ENCODE measurements around the gene CEP350. TPM values are rescaled to one million over a fixed set of nuclear protein-coding genes. Genes with fewer than 3 reads are reported as not detected.

The CEP350 gene
- polyA plus RNA-seq, 2 of the 4 experiments (the other 2 are of a cell fraction): 6.4 to 22.6 TPM

DNA sequence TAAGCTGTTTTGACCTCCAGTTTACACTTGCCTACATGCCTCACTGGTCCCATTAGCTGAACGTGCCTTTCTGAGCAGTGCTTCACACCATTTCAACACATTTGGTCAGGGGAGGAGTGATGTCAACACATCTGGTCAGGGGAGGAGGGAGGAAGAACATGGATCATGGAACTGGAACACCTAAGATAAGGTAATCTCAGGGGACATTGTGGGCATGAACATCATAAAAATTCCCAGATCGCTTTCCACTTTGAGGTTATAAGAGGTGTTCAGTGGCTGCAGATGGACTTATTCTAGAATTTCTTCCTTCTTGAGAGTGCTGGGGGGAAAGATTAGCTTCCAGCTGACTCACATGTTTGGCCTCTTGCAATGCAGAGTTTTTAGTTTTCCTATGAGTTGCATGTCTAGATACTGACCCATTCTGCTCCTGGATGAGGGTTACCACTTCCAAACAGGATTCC is 202.1 kb downstream of the CEP350 start:
- TF ChIP-seq KDM5A (IDR thresholded peaks at IDR 0.05): no peak
- TF ChIP-seq, protein P1, sequence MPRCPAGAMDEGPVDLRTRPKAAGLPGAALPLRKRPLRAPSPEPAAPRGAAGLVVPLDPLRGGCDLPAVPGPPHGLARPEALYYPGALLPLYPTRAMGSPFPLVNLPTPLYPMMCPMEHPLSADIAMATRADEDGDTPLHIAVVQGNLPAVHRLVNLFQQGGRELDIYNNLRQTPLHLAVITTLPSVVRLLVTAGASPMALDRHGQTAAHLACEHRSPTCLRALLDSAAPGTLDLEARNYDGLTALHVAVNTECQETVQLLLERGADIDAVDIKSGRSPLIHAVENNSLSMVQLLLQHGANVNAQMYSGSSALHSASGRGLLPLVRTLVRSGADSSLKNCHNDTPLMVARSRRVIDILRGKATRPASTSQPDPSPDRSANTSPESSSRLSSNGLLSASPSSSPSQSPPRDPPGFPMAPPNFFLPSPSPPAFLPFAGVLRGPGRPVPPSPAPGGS (IDR thresholded peaks at IDR 0.05): no peak
- no peak for TF ChIP-seq JUN (IDR thresholded peaks at IDR 0.05)
- no peak for TF ChIP-seq FOSL2 (IDR thresholded peaks at IDR 0.05)
- no peak for TF ChIP-seq FOSL2 (CRISPR knock-in tag; IDR thresholded peaks at IDR 0.05)
- TF ChIP-seq ZFP36 (IDR thresholded peaks at IDR 0.05; ENCODE audit: borderline replicate concordance, partially characterized antibody): no peak
- no peak for TF ChIP-seq EHMT2 (IDR thresholded peaks at IDR 0.05; ENCODE audit: low read depth)
- no peak for TF ChIP-seq EP300 (IDR thresholded peaks at IDR 0.05)
- no peak for TF ChIP-seq POLR2A (IDR thresholded peaks at IDR 0.05; ENCODE audit: low read length)
- ChIA-PET CTCF (interaction anchor here (1.8 to 7.3 kb wide), 3 partner anchors 12 to 32 kb away, joined by 4 to 70 read pairs (median 13); no protein-coding TSS in a partner anchor), POLR2A (no interaction called here)
- Histone ChIP-seq H3K4me3 (no peak overlapping the region), H3K4me1 (peaks cover 25% of the 10 kb centered on the region), H3K9me3 (no peaks in the 10 kb centered on the region), H3K4me2 (peak overlapping the region; percentile 80), H3K27ac (no peak overlapping the region)
- FAIRE-seq (no peak), DNase-seq (ENCODE audit: low read depth in 1 of 2, low spot score in 1 of 2) (no peak), ATAC-seq (no peak)
- WGBS (ENCODE audit: missing lambda C conversion rate): 93% methylated on average over 2 of the region's 2 CpGs

DNA sequence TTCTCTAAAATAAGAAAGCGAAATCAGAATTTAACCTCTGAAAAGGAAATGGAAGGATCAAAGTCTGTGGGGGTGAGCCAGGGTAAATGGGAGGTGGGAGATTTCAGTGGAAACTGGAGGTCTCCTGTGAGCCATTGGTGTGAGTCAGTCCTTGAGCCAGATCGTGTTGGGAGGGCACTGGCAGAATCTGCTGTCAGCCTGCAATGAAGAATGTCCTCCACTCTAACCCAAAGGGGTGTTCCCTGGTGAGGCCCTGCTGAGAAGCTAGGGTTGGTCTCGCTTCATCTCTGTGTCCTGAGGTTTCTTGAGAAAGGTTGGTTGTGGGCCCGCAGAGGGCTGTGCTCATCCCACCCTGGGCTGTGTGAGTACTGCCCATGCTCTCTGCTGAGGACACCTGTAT is 202.5 kb downstream of the CEP350 start:
- DNase-seq (ENCODE audit: low read depth in 1 of 2, low spot score in 1 of 2) (no peak), ATAC-seq (no peak), FAIRE-seq (no peak)
- 73% methylated on average over 4 of the region's 4 CpGs for whole genome bisulfite sequencing (ENCODE audit: missing lambda C conversion rate)
- peak overlapping the region; percentile 80; the same call in 2 of the 3 replicates for H3K4me2 ChIP-seq
- H3K9me3 ChIP-seq: no peaks in the 10 kb centered on the region
- CTCF ChIA-PET: interaction anchor here (1.3 to 7.3 kb wide), 4 partner anchors 11 to 290 kb away, joined by 4 to 70 read pairs (median 10); no protein-coding TSS in a partner anchor
- H3K4me1 ChIP-seq: peaks cover 21% of the 10 kb centered on the region
- H3K27ac ChIP-seq: no peak overlapping the region
- TF ChIP-seq HOXA7 (CRISPR knock-in tag; IDR thresholded peaks at IDR 0.05) (no peak), SMC3 (IDR thresholded peaks at IDR 0.05) (no peak), KDM5A (IDR thresholded peaks at IDR 0.05) (no peak), JUN (IDR thresholded peaks at IDR 0.05) (no peak), CBX2 (IDR thresholded peaks at IDR 0.05; ENCODE audit: borderline replicate concordance, low read depth) (no peak), TP53 (CRISPR knock-in tag; IDR thresholded peaks at IDR 0.05) (no peak), TFCP2L1 (CRISPR knock-in tag; IDR thresholded peaks at IDR 0.05) (no peak), RARB (CRISPR knock-in tag; IDR thresholded peaks at IDR 0.05) (no peak), POLR2AphosphoS2 (conservative IDR thresholded peaks at IDR 0.05; ENCODE audit: low read length) (no peak), EHMT2 (IDR thresholded peaks at IDR 0.05; ENCODE audit: low read depth) (no peak), FOSL2 (IDR thresholded peaks at IDR 0.05) (no peak), FOSL2 (CRISPR knock-in tag; IDR thresholded peaks at IDR 0.05) (no peak), CBX8 (IDR thresholded peaks at IDR 0.05) (no peak), CEBPB (IDR thresholded peaks at IDR 0.05) (no peak), ZFP36 (IDR thresholded peaks at IDR 0.05; ENCODE audit: borderline replicate concordance, partially characterized antibody) (no peak), HMGXB4 (CRISPR knock-in tag; IDR thresholded peaks at IDR 0.05; ENCODE audit: borderline replicate concordance) (no peak), BHLHE40 (IDR thresholded peaks at IDR 0.05; ENCODE audit: low read depth, low read length) (no peak), NFE2L2 (conservative IDR thresholded peaks at IDR 0.05; ENCODE audit: low read length) (no peak), CHD2 (IDR thresholded peaks at IDR 0.05; ENCODE audit: low read length, partially characterized antibody) (no peak)
- TF ChIP-seq, protein P1 (IDR thresholded peaks at IDR 0.05): no peak
- POLR2A ChIA-PET: no interaction called here
- no peak overlapping the region for H3K4me3 ChIP-seq

All from A549 (cell line).